Activated naive CD4-positive, alpha-beta T cell treated with anti-CD3 and anti-CD28 coated beads, Interleukin-2, amount 10 ng/mL, durations not matched to agents 7 days and 5 days (primary cell): ENCODE data around the gene ARMS2.

ENCODE experiments used
- CTCF ChIA-PET: fragments of 350-600 bp; sonication (Branson Sonifier 250); formaldehyde crosslinking; loops from one replicate; lab custom pipeline; 2021; ENCODE audit warnings: antibody characterized with exemption; lab: Charles Lee
- DNase-seq: peaks from one replicate; pipeline ENCODE4 v3.0.0-alpha.2; 2020
- H3K27ac Mint-ChIP-seq: one replicate; pipeline ENCODE4 v1.8.0; 2021; ENCODE audit warnings: mild to moderate bottlenecking, moderate library complexity, mixed read lengths
- H3K27me3 Mint-ChIP-seq: one replicate; pipeline ENCODE4 v1.8.0; 2021; ENCODE audit warnings: mild to moderate bottlenecking, mixed read lengths
- H3K36me3 Mint-ChIP-seq: one replicate; pipeline ENCODE4 v1.8.0; 2021; ENCODE audit warnings: mixed read lengths
- H3K4me1 Mint-ChIP-seq: one replicate; pipeline ENCODE4 v1.8.0; 2021; ENCODE audit warnings: mixed read lengths
- H3K4me3 Mint-ChIP-seq: one replicate; pipeline ENCODE4 v1.8.0; 2021; ENCODE audit warnings: mild to moderate bottlenecking, moderate library complexity, mixed read lengths
- H3K9me3 Mint-ChIP-seq: one replicate; pipeline ENCODE4 v1.8.0; 2021; ENCODE audit warnings: mixed read lengths

ARMS2 gene

GRCh38 chr10:122471531-122472177 is 17.2 kb downstream of the ARMS2 start:
- no peak for DNase-seq
- H3K27ac Mint-ChIP-seq = no peak overlapping the region
- no peaks in the 10 kb centered on the region for H3K36me3 Mint-ChIP-seq
- CTCF ChIA-PET = no interaction called here
- no peaks in the 10 kb centered on the region for H3K9me3 Mint-ChIP-seq
- H3K4me1 Mint-ChIP-seq = peaks cover 5% of the 10 kb centered on the region
- H3K4me3 Mint-ChIP-seq = no peak overlapping the region
- H3K27me3 Mint-ChIP-seq = peaks cover 62% of the 10 kb centered on the region

GRCh38 chr10:122473116-122473515 is 18.7 kb downstream of the ARMS2 start:
- H3K4me1 Mint-ChIP-seq = peaks cover 5% of the 10 kb centered on the region
- no peak overlapping the region for H3K4me3 Mint-ChIP-seq
- H3K27ac Mint-ChIP-seq = no peak overlapping the region
- DNase-seq = no peak
- no peaks in the 10 kb centered on the region for H3K9me3 Mint-ChIP-seq
- H3K36me3 Mint-ChIP-seq = no peaks in the 10 kb centered on the region
- peaks cover 55% of the 10 kb centered on the region for H3K27me3 Mint-ChIP-seq
- CTCF ChIA-PET = interaction anchor here (0.7 kb wide), 1 partner anchor 193 kb away, joined by 3 read pairs; no protein-coding TSS in a partner anchor

GRCh38 chr10:122474131-122474818 is 19.8 kb downstream of the ARMS2 start:
- Mint-ChIP-seq H3K27ac (no peak overlapping the region), H3K4me1 (peaks cover 5% of the 10 kb centered on the region), H3K9me3 (no peaks in the 10 kb centered on the region), H3K36me3 (no peaks in the 10 kb centered on the region), H3K4me3 (no peak overlapping the region), H3K27me3 (peaks cover 48% of the 10 kb centered on the region)
- CTCF ChIA-PET = no interaction called here
- no peak for DNase-seq

- Mint-ChIP-seq H3K36me3 (no peaks in the 10 kb centered on the region), H3K27ac (no peak overlapping the region), H3K4me1 (peaks cover 5% of the 10 kb centered on the region), H3K9me3 (no peaks in the 10 kb centered on the region), H3K27me3 (peaks cover 52% of the 10 kb centered on the region), H3K4me3 (no peak overlapping the region)
- DNase-seq = no peak
- CTCF ChIA-PET = no interaction called here
Measured at GRCh38 chr10:122475100-122475499, 20.6 kb downstream of the ARMS2 start.

- Mint-ChIP-seq H3K4me1 (peaks cover 5% of the 10 kb centered on the region), H3K9me3 (no peaks in the 10 kb centered on the region), H3K4me3 (no peak overlapping the region), H3K27me3 (peaks cover 53% of the 10 kb centered on the region), H3K27ac (no peak overlapping the region), H3K36me3 (no peaks in the 10 kb centered on the region)
- DNase-seq = no peak
- CTCF ChIA-PET = no interaction called here
Measured at GRCh38 chr10:122475591-122476332, 21.3 kb downstream of the ARMS2 start.

- H3K27me3 Mint-ChIP-seq = peaks cover 49% of the 10 kb centered on the region
- no peaks in the 10 kb centered on the region for H3K9me3 Mint-ChIP-seq
- H3K4me3 Mint-ChIP-seq = no peak overlapping the region
- no peaks in the 10 kb centered on the region for H3K36me3 Mint-ChIP-seq
- H3K27ac Mint-ChIP-seq = no peak overlapping the region
- DNase-seq = no peak
- H3K4me1 Mint-ChIP-seq = peaks cover 5% of the 10 kb centered on the region
- CTCF ChIA-PET = no interaction called here
Measured at GRCh38 chr10:122476333-122476695, 21.9 kb downstream of the ARMS2 start.

GRCh38 chr10:122477436-122477835 is 23.0 kb downstream of the ARMS2 start:
- CTCF ChIA-PET = no interaction called here
- no peak overlapping the region for H3K27ac Mint-ChIP-seq
- peaks cover 51% of the 10 kb centered on the region for H3K27me3 Mint-ChIP-seq
- no peaks in the 10 kb centered on the region for H3K36me3 Mint-ChIP-seq
- DNase-seq = no peak
- no peaks in the 10 kb centered on the region for H3K9me3 Mint-ChIP-seq
- no peak overlapping the region for H3K4me3 Mint-ChIP-seq
- H3K4me1 Mint-ChIP-seq = peaks cover 5% of the 10 kb centered on the region

GRCh38 chr10:122478971-122479370 is 24.5 kb downstream of the ARMS2 start:
- DNase-seq = no peak
- H3K4me1 Mint-ChIP-seq = peaks cover 5% of the 10 kb centered on the region
- CTCF ChIA-PET = no interaction called here
- H3K9me3 Mint-ChIP-seq = no peaks in the 10 kb centered on the region
- no peaks in the 10 kb centered on the region for H3K36me3 Mint-ChIP-seq
- H3K27ac Mint-ChIP-seq = no peak overlapping the region
- H3K27me3 Mint-ChIP-seq = peaks cover 43% of the 10 kb centered on the region
- no peak overlapping the region for H3K4me3 Mint-ChIP-seq

- no peaks in the 10 kb centered on the region for H3K4me1 Mint-ChIP-seq
- CTCF ChIA-PET = interaction anchor here (1.1 kb wide), 1 partner anchor 11 kb away, joined by 3 read pairs; no protein-coding TSS in a partner anchor
- peaks cover 38% of the 10 kb centered on the region for H3K27me3 Mint-ChIP-seq
- no peaks in the 10 kb centered on the region for H3K36me3 Mint-ChIP-seq
- DNase-seq = no peak
- no peaks in the 10 kb centered on the region for H3K9me3 Mint-ChIP-seq
- H3K27ac Mint-ChIP-seq = no peak overlapping the region
- no peak overlapping the region for H3K4me3 Mint-ChIP-seq
Measured at GRCh38 chr10:122480146-122480833, 25.8 kb downstream of the ARMS2 start.

- CTCF ChIA-PET = interaction anchor here (1.1 kb wide), 1 partner anchor 10 kb away, joined by 3 read pairs; no protein-coding TSS in a partner anchor
- H3K9me3 Mint-ChIP-seq = no peaks in the 10 kb centered on the region
- no peaks in the 10 kb centered on the region for H3K36me3 Mint-ChIP-seq
- H3K4me3 Mint-ChIP-seq = no peak overlapping the region
- H3K27me3 Mint-ChIP-seq = peaks cover 27% of the 10 kb centered on the region
- no peak overlapping the region for H3K27ac Mint-ChIP-seq
- H3K4me1 Mint-ChIP-seq = no peaks in the 10 kb centered on the region
- no peak for DNase-seq
Measured at GRCh38 chr10:122481296-122482056, 27.0 kb downstream of the ARMS2 start.

GRCh38 chr10:122484276-122485060 is 30.0 kb downstream of the ARMS2 start:
- H3K36me3 Mint-ChIP-seq = no peaks in the 10 kb centered on the region
- H3K4me1 Mint-ChIP-seq = no peaks in the 10 kb centered on the region
- no peak overlapping the region for H3K4me3 Mint-ChIP-seq
- H3K9me3 Mint-ChIP-seq = no peaks in the 10 kb centered on the region
- CTCF ChIA-PET = no interaction called here
- H3K27ac Mint-ChIP-seq = no peak overlapping the region
- H3K27me3 Mint-ChIP-seq = peaks cover 34% of the 10 kb centered on the region
- no peak for DNase-seq

- Mint-ChIP-seq H3K27me3 (peaks cover 28% of the 10 kb centered on the region), H3K36me3 (no peaks in the 10 kb centered on the region), H3K4me1 (no peaks in the 10 kb centered on the region), H3K4me3 (no peak overlapping the region), H3K9me3 (no peaks in the 10 kb centered on the region), H3K27ac (no peak overlapping the region)
- CTCF ChIA-PET = no interaction called here
- no peak for DNase-seq
Measured at GRCh38 chr10:122485670-122486069, 31.2 kb downstream of the ARMS2 start.
